GM12873 (cell line): ENCODE results near the gene CCDC126.

ENCODE experiments used
- TF ChIP-seq, protein P1 (sequence below): IDR thresholded peaks from 2 replicates; pipeline ENCODE4 v1.5.1; 2012; ENCODE audit warnings: low read depth, mild to moderate bottlenecking, moderate library complexity, low read length, control low read depth; ENCODE audit not compliant: insufficient read depth; ENCODE audit errors: missing control alignments

The CCDC126 gene, protein sequence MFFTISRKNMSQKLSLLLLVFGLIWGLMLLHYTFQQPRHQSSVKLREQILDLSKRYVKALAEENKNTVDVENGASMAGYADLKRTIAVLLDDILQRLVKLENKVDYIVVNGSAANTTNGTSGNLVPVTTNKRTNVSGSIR

DNA sequence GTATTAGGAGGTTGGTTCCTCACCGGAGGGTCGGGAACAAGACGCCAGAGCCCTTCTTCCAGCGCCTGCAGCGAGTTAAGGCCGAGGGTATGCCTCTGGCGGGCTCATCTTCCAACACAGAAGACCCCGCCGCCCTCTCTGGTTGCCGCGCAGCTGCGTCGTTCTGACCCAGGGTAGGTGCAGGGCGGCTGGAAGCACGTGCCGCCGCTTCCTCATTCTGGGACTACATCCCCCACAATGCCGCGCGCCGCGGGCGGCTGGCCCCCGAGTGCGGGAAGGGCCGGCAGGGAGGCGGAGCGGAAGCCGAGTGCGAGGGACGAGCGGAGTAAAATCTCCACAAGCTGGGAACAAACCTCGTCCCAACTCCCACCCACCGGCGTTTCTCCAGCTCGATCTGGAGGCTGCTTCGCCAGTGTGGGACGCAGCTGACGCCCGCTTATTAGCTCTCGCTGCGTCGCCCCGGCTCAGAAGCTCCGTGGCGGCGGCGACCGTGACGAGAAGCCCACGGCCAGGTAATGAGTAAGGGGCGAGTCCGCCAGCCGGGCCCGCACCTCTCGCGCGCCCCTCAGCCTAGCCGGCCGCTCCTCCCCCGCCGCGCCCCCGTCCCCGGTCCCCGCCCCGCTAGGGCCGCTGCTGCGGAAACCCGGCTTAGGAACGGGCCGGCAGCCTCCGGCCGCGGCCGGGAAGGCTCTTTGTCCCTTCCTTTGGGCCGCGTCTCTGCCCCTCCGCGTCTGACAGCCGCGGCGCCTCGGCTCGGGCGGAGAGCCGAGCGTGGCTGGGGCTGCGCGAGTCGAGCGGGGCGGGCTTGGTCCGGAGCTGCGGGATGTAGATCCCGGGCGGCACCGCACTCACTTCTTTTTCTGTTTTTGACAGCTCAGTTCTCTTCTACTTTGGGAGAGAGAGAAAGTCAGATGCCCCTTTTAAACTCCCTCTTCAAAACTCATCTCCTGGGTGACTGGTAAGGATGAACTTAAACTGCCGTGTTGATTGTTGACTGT, at the start of gene CCDC126:
Gene CCDC126, plus strand, starts transcription at position 289 of the 998 bp plus-strand sequence. CDS start 13,934 bp downstream, outside the sequence.
- TF ChIP-seq, protein P1, sequence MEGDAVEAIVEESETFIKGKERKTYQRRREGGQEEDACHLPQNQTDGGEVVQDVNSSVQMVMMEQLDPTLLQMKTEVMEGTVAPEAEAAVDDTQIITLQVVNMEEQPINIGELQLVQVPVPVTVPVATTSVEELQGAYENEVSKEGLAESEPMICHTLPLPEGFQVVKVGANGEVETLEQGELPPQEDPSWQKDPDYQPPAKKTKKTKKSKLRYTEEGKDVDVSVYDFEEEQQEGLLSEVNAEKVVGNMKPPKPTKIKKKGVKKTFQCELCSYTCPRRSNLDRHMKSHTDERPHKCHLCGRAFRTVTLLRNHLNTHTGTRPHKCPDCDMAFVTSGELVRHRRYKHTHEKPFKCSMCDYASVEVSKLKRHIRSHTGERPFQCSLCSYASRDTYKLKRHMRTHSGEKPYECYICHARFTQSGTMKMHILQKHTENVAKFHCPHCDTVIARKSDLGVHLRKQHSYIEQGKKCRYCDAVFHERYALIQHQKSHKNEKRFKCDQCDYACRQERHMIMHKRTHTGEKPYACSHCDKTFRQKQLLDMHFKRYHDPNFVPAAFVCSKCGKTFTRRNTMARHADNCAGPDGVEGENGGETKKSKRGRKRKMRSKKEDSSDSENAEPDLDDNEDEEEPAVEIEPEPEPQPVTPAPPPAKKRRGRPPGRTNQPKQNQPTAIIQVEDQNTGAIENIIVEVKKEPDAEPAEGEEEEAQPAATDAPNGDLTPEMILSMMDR, result no peak

DNA sequence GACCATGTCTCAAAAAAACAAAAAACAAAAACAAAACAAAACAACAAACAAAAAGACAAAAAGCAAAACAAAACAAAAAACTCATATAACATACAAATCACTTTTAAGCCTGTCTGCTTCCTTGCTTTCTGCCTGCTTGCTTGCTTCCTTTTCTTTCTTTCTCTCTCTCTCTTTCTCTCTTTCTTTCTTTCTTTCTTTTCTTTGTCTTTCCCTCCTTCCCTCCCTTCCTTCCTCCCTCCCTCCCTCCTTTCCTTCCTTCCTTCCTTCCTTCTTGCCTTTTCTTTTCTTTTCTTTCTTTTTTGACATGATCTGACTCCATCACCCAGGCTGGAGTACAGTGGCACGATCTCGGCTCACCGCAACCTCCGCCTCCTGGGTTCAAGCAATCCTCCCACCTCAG, 49.5 kb upstream of the CCDC126 start:
- TF ChIP-seq, protein P1, result no peak

DNA sequence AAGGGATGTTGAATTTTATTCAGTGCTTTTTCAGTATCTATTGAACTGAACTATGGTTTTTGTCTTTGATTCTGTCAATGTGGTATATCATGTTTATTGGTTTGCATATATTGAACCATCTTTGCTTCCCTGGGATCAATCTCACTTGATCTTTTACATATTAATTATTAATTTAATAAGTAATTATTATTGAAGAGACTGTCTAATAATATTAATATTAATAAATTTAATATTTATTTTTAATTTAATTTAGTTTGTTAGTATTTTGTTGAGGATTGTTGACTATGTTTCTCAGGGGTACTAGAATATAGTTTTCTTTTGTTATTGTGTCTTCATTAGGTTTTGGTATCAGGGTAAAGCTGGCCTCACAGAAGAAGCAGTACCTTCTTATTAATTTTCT, 38.9 kb upstream of the CCDC126 start:
- TF ChIP-seq, protein P1, result no peak

DNA sequence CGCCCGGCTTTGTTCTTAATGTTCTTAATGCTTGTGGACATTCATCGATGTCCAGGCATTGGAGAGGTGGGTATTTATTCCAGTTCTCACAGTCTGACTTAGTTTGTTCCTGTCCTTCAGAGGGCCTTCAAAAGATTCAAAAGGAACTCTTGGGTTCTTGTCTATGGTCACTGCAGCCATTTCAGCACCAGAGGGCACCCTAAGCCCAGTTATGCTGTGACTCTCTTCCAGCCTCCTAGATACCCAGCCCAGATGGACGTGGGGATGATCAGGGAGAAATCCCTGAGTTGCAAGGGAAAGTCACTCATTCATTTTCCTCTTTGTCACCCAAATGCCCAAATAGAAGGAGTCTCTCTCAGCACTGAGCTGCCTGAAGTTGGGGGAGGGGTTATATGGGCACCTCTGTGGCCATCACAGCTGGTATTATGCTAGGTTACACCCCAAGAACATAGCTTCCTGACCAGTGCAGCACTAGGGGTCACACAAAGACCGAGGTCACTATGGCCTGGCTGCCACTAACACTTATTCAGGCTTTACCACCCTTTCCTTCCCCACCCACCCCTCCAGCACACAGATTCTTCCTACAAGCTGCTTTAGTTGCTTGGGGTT, 26.5 kb upstream of the CCDC126 start:
- TF ChIP-seq, protein P1, result peak; percentile 89

DNA sequence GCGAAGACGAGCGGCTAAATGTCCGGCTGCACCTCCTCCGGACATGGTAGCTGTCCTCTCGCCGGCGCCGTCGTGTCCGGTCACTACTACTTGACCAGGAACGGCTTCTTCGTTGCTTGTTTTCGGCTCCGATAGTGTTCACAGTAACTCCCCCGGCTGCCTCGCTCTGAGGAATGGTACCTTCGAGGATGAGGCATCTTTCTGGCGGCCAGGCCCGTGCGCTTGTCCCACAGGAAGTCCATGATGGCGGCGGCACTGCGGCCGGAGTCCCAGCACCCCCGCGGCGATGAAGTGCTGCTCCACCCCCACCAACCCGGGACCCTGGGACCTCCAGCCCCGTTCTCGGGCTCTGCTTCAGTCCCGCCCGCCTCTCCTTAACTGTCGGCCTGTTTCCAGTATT, 11.0 kb upstream of the CCDC126 start:
- TF ChIP-seq, protein P1, result no peak

DNA sequence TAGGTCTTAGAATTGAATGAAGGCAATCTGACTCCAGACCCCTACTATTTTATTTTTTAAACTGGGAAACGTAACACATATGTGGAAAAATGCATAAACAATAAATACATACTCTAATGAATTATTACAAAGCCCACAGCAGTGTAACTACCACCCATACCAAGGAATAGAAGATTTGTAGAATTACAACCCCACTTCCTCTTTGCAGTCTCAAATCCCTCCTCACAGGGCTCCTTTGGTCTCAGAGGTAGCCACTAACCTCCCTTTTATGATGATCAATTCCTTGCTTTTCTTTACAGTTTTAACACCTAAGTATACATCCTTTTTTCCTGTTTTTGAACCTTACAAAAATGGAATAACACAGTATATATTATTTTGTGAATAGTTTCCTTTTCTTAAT, 6.7 kb upstream of the CCDC126 start:
- TF ChIP-seq, protein P1, result no peak

DNA sequence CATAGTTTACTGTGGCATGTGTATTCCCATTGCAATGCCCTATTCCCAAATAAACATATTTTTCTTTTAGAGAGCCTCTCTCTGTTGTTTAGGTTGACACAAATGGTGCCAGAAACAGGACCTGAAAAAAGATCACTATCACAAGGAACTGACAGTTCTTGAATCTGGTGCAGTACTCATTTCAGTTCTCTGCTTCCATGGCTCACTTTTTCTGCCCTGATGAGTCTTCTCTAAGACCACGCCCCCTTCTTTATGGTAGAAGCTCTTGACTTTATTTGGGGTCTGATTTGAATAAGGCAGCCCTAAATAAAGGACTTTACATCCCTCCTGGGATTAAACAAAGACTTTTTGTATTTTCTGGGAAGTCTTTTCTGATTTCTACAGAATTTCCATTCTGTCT, 3.5 kb upstream of the CCDC126 start:
- TF ChIP-seq, protein P1, result no peak
